K562 (cell line): ENCODE data around the gene BLID. TPM values are rescaled to one million over a fixed set of nuclear protein-coding genes. Genes with fewer than 3 reads are reported as not detected.

Source experiments
- ATAC-seq: fragments of 200-7000 bp; cut with Tn5 transposase; 3 replicates; pipeline ENCODE4 v1.9.1; 2020; ENCODE audit warnings: moderate library complexity
- BruUV-seq: library from RNA; stranded (reverse); fragments of 400-500 nt; replicated peaks from 2 replicates; lab custom pipeline; 2021; lab: Mats Ljungman, UMichigan
- CTCF ChIA-PET: fragments of 300-600 bp; formaldehyde crosslinking; extraction: SDS; loops from one replicate; lab custom pipeline; 2021; ENCODE audit warnings: low intra/inter-chr PET ratio; lab: Yijun Ruan, JAX
- POLR2A ChIA-PET: fragments of 300-600, 350-650 bp; sonication (Branson Sonifier 250); formaldehyde crosslinking; extraction: SDS; loops from one replicate; lab custom pipeline; 2021; ENCODE audit warnings: antibody characterized with exemption, inconsistent platforms; lab: Yijun Ruan, JAX
- DNase-seq, 4 experiments: peaks; one replicate each; pipeline versions ENCODE4 v3.0.0 to v3.0.0-alpha.2; 2011 to 2018; ENCODE audit warnings: low spot score in 3 of 4, mixed read lengths in 3 of 4; ENCODE audit errors: extremely low read depth in 1 of 4
- FAIRE-seq: peaks from 2 replicates; lab custom pipeline; 2011; peaks lifted over from hg19 to GRCh38; lab: Jason Lieb, UNC
- H2AFZ ChIP-seq: 2 replicates; pipeline ENCODE4 v1.6.0; 2011; ENCODE audit warnings: low read depth, low read length, control low read depth, inconsistent platforms
- H3K27ac ChIP-seq: fragments of 200-600 bp; 3 replicates; pipeline ENCODE4 v1.8.0; 2011; ENCODE audit warnings: low read depth, mild to moderate bottlenecking, control low read depth, inconsistent platforms, low read length, moderate library complexity, mixed read lengths; ENCODE audit errors: extremely low read depth
- H3K27me3 ChIP-seq, 2 experiments: fragments of 300-600 bp in 1 of 2; 2 replicates in 1 of 2; 3 replicates in 1 of 2; pipeline versions ENCODE4 v1.6.0 to v1.8.0; 2011; ENCODE audit warnings: inconsistent platforms in 2 of 2, low read length in 2 of 2, mild to moderate bottlenecking in 1 of 2, mixed read lengths in 1 of 2, moderate library complexity in 1 of 2; ENCODE audit not compliant: control insufficient read depth in 2 of 2, insufficient read depth in 2 of 2
- H3K36me3 ChIP-seq: fragments of 300-600 bp; 3 replicates; pipeline ENCODE4 v1.8.0; 2011; ENCODE audit warnings: mild to moderate bottlenecking, low read length, inconsistent platforms; ENCODE audit not compliant: control insufficient read depth, insufficient read depth
- H3K4me1 ChIP-seq, 2 experiments: fragments of 200-600 bp in 1 of 2; replicated peaks in 1 of 2; 2 replicates in 1 of 2; 3 replicates in 1 of 2; pipeline versions ENCODE4 v1.5.1 to v1.8.0; 2011; ENCODE audit warnings: inconsistent platforms in 2 of 2, low read length in 2 of 2, mild to moderate bottlenecking in 1 of 2, mixed read lengths in 1 of 2, moderate library complexity in 1 of 2; ENCODE audit not compliant: control insufficient read depth in 2 of 2, insufficient read depth in 2 of 2
- H3K4me2 ChIP-seq: 2 replicates; pipeline ENCODE4 v1.6.1; 2011; ENCODE audit warnings: low read length, control low read depth, inconsistent platforms, mixed read lengths; ENCODE audit not compliant: insufficient read depth
- H3K4me3 ChIP-seq: fragments of 200-600 bp; sonication (generic), shearing (Covaris generic); 2 replicates; pipeline ENCODE4 v1.5.1; 2016; ENCODE audit warnings: control low read depth, inconsistent platforms
- H3K79me2 ChIP-seq: fragments of 200-600 bp; 3 replicates; pipeline ENCODE4 v1.8.0; 2011; ENCODE audit warnings: low read length, inconsistent platforms; ENCODE audit not compliant: control insufficient read depth, insufficient read depth
- H3K9ac ChIP-seq, 2 experiments: 2 replicates each; pipeline versions ENCODE4 v1.6.0 to v1.6.1; 2011; ENCODE audit warnings: low read depth in 2 of 2, low read length in 2 of 2, control low read depth in 1 of 2, inconsistent platforms in 1 of 2, mild to moderate bottlenecking in 1 of 2, mixed read lengths in 1 of 2; ENCODE audit not compliant: insufficient read depth in 1 of 2
- H3K9me1 ChIP-seq: one replicate; pipeline ENCODE4 v1.6.0; 2011; ENCODE audit warnings: inconsistent platforms, mild to moderate bottlenecking, low read length, moderate library complexity; ENCODE audit not compliant: control insufficient read depth, insufficient read depth
- H3K9me3 ChIP-seq: replicated peaks from 2 replicates; pipeline ENCODE4 v1.5.1; 2011; ENCODE audit warnings: low read depth, low read length, inconsistent platforms; ENCODE audit not compliant: control insufficient read depth, insufficient read depth
- H4K20me1 ChIP-seq: replicated peaks from 2 replicates; pipeline ENCODE4 v1.6.1; 2011; ENCODE audit warnings: low read length, inconsistent platforms, mixed read lengths; ENCODE audit not compliant: control insufficient read depth, insufficient read depth
- FOXJ2 ChIP-seq: fragments of 200-800 bp; sonication (Bioruptor generic); IDR thresholded peaks from 2 replicates; pipeline ENCODE4 v1.6.1; 2016; ENCODE audit warnings: missing genetic modification characterization, missing compliant biosample characterization
- ZC3H8 ChIP-seq: fragments of 450-650 bp; IDR thresholded peaks from 2 replicates; pipeline ENCODE4 v1.6.1; 2017
- WGBS: fragments of 100-300 bp; shearing (Covaris generic); methylation state at CpG from one replicate; pipeline ENCODE4 v1.1.6; 2016; ENCODE audit warnings: low coverage, mixed read lengths; ENCODE audit not compliant: insufficient coverage; ENCODE audit errors: missing lambda C conversion rate; 5-methylcytosine and 5-hydroxymethylcytosine counted together
- in situ Hi-C: fragments of 300-500 bp; cut with MboI; formaldehyde crosslinking; loops from 4 replicates; pipeline ENCODE4 v1.15.0; 2018; ENCODE audit warnings: inconsistent platforms, mixed read lengths
- intact Hi-C: fragments of 100-400 bp; cut with micrococcal nuclease; formaldehyde crosslinking; loops from 2 replicates; pipeline ENCODE4 v1.14.2; 2022
- polyA plus RNA-seq, 8 experiments: library from polyadenylated mRNA; depleted of rRNA in 4 of 8; stranded (reverse) in 5 of 8; unstranded in 3 of 8; fragments of >200 nt; fragmentation: Nextera tagmentation in 2 of 8; fragmentation: Illumina TruSeq in 1 of 8; extraction: Ambion mirVana in 2 of 8; extraction: Trizol in 1 of 8; gene quantifications; 2 replicates each; pipeline versions ENCODE4 v1.2.1 to v1.2.3, GENCODE V29; 2011 to 2014; ENCODE audit warnings: inconsistent platforms in 1 of 8, missing spikeins in 1 of 8
- total RNA-seq, 7 experiments: library from RNA; depleted of rRNA in 6 of 7; stranded (reverse); fragments of >200 nt in 6 of 7; fragmentation: Illumina TruSeq in 2 of 7; extraction: Trizol in 2 of 7; gene quantifications; 2 replicates each; pipeline versions ENCODE4 v1.2.1 to v1.2.3, GENCODE V29; 2011 to 2021; ENCODE audit warnings: low replicate concordance in 1 of 7
- TF ChIP-seq, protein P1 (sequence below): fragments of 250-450 bp; sonication (Bioruptor Pico); IDR thresholded peaks from 2 replicates; pipeline ENCODE4 v1.4.0; 2020; ENCODE audit warnings: borderline replicate concordance

The BLID gene
- total and polyA plus RNA-seq, 9 of the 15 experiments (the other 6 are each of a cell fraction or from before 2014, with no cell fraction given), result not detected

DNA sequence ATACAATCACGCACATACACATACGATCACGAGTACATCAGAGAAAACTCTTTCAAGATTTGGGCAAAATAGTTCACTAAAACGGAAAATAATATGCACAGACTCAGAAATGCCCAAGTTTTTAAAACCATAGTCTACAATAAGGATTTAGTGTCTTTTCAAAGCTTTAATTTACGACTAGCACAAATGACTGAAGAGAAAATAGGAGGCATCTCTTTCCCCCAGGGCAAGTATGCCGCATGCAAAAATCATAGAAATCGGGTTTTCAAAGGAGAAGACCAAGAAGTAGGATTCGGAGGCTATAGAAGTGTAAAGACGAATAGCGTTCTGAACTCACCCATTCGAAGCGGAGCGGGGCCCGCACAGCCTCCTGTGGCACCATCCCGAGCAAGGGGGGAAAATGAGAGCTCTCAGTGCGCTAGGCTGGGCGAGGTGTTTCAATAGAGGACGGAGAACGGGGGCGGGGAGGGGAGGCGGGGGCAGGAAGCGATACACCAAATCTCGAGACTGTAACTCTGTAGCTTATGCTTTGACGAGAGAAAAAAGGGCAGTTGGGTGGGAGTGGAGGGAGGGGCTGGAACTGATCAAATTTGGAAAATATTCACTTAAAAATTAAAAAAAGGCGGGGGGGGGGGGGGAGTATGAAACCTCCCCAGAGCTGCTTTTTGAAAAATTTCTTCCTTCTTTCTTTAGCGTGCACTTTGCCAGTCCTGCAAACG is 15.8 kb downstream of the BLID start:
- TF ChIP-seq ZC3H8 (no peak), FOXJ2 (tag) (no peak)
- TF ChIP-seq, protein P1, sequence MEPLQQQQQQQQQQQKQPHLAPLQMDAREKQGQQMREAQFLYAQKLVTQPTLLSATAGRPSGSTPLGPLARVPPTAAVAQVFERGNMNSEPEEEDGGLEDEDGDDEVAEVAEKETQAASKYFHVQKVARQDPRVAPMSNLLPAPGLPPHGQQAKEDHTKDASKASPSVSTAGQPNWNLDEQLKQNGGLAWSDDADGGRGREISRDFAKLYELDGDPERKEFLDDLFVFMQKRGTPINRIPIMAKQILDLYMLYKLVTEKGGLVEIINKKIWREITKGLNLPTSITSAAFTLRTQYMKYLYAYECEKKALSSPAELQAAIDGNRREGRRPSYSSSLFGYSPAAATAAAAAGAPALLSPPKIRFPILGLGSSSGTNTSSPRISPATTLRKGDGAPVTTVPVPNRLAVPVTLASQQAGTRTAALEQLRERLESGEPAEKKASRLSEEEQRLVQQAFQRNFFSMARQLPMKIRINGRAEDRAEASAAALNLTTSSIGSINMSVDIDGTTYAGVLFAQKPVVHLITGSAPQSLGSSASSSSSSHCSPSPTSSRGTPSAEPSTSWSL (CRISPR knock-in tag), result no peak
- Histone ChIP-seq H3K4me1 (no peaks in the 10 kb centered on the region), H3K27ac (no peak overlapping the region), H3K4me2 (no peak overlapping the region), H3K9me3 (no peaks in the 10 kb centered on the region), H3K9ac (no peak overlapping the region), H2AFZ (no peak overlapping the region), H3K27me3 (no peaks in the 10 kb centered on the region), H3K9me1 (no peaks in the 10 kb centered on the region), H3K4me3 (no peak overlapping the region), H3K36me3 (no peaks in the 10 kb centered on the region), H3K79me2 (no peaks in the 10 kb centered on the region), H4K20me1 (no peaks in the 10 kb centered on the region)
- no peak for DNase-seq
- WGBS, result 0% methylated on average over 16 of the region's 27 CpGs
- in situ Hi-C loops, result no loop called here
- CTCF ChIA-PET, result no interaction called here
- no TSS peak for BruUV-seq
- ATAC-seq, result no peak
- FAIRE-seq, result no peak
- intact Hi-C loops, result no loop called here
- POLR2A ChIA-PET, result no interaction called here
